ENCODE measurements around the gene ACBD6.

ACBD6 gene

DNA sequence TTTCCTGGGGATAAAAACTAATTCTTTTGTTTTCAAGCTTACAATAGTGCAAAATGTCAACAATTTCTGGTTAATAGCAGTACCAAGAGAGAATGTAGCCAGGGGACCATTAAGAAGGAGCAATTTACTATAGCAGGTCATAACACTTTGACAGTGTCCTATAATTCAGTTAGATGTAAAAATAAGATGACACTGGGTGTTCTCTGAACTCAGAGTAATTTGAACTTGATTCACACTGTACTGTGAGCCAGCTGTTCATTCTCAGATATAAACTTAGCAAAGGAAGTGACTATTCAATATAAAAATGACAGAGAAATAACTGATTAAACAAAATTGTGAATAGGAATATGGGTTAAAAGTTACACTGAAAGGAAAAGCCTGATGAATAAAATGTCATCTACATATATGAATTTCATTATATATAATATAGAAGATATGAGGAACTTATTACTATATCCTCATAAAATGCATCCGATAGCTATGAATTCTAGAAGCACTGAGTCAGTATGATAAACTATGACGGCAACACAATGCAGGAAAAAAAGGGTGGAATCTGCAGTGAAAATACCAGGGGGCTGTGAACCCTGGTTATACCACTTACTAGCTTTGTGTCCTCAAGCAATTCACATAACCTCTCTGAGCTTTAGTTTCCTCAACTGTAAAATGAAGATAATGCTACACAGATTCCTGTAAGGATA is 135.9 kb downstream of the ACBD6 start:
- DNase-seq = no peak

- DNase-seq = no peak
These were observed 137.3 kb downstream of the ACBD6 start for GRCh38 chr1:180365039-180365438.

GRCh38 chr1:180363246-180363995 is 139.0 kb downstream of the ACBD6 start:
- DNase-seq = no peak

DNA sequence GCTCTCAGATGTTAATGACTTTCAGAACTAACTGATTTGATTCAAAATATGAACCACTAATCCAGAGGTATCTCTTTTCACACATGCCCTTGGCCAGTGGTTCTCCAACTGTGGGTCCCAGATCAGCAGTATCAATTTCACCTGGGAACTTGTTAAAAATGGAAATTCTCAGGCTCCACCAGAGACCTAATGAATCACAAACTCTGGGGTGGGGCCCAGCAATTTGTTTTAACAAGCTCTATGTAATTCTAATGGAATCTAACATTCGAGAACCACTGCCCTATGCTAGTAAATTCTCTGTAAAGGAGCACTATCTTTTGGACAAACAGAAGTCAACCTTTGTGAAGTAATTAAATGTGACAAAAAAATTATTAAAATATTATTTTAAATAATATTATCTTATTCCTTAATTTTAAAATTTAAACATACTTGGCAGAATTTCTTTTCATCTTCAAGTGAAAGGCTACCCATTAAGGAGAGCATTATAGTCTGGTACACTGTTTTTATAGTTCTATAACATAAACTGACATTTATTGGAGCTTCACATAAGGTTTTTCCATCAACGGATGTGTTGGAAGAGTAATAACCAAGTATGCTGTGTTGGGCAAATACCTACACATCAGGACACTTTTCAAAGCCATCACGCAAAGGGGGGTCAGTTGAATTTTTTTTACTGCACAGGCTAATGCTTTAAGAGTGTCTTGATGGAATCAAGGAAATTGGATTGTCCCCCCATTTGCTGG is 141.9 kb downstream of the ACBD6 start:
- no peak for DNase-seq

DNA sequence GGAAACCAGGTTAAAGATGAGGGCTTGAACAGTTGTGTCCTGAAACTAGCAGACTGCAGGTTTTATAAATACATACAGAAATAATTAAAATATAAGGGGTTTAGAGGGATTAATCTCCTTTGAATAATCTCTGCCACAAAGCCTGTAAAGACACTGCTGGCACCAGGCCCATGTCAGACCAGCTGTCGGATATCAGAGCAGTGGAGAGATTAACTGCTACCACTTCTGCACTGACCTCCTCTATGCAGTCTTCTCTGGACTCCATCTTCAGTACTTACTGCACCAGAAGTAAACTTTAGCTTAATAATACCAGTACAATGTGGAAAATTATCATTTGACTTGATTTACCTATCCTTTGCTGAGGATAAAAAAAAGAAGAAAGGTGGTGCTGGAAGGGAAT is 143.7 kb downstream of the ACBD6 start:
- no peak for DNase-seq

DNA sequence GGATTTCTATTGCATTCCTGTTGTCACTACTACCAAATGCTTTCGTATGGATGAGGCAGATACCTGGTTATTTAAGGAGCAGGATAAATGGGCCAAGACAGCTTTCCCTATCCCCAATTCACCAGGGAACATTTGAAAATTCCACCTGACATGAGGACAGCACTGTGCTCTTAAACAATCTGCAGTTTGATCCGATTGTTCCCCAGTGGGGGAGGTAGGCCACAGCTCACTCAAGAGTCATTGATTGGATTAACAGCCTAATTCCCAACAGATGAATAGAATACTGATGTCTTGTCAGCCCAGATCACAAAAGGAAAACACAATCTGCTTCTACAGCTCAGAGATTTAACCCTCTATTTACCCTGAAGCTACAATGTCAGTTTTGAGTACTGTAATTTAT is 148.4 kb downstream of the ACBD6 start:
- no peak for DNase-seq

DNA sequence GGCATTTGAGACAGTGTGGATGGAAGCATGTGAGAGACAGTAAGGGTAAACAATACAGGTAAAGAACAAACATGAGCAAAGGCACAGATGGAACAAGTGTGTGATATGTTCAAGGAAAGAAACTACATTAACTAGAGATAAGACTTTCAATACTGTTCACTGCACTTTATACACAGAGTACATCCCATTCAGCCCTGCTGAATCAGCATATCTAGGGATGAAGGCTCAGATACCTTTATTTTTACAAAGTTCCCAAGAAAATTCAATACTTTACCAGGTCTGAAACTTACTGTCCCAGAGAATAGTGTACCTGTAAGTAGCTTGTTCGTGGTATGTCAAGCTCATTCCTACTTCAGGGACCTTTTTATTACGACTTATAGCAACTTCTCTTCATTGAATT is 149.8 kb downstream of the ACBD6 start:
- DNase-seq = no peak

GRCh38 chr1:180352021-180352420 is 150.4 kb downstream of the ACBD6 start:
- no peak for DNase-seq

- no peak for DNase-seq
These were observed 157.2 kb downstream of the ACBD6 start for GRCh38 chr1:180345148-180345547.

- no peak for DNase-seq
These were observed 158.2 kb downstream of the ACBD6 start for GRCh38 chr1:180343921-180344769.

DNA sequence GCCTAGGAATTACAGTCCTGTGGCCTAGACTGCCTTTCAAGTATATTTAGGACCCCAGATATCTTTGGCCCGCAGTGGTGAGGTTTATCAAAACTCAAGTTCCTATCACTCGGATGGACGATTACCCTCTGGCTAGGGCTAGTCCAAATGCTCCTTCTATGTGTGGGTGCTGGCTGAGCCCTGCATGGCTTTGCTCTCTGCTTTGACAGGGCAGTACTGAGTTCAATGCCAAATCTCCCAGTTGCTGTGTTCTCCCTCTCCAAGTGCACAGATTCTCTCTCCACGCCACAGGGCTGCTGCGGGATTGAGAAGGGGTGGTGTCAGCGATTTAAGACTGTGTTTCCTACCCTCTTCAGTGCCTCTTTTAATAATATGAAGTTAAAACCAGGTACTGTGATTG is 175.3 kb downstream of the ACBD6 start:
- no peak for DNase-seq

- no peak for DNase-seq
These were observed 189.5 kb downstream of the ACBD6 start for GRCh38 chr1:180312926-180313325.

GRCh38 chr1:180311011-180311730 is 191.2 kb downstream of the ACBD6 start:
- DNase-seq = no peak

DNA sequence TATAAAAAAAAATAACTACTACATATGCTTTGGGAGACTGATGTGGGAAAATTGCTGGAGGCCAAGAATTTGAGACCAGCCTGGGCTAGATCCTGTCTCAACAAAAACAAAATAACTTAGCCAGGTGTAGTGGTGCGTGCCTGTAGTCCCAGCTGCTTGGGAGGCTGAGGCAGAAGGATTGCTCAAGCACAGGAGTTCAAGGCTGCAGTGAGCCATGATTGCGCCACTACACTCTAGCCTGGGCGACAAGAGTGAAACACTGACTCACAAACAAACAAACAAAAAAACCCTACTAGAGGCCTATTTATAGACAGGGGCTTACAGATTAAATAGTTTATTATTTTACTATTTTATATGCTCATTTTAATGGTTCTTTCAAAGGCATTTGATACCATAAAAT is 192.3 kb downstream of the ACBD6 start:
- no peak for DNase-seq

DNA sequence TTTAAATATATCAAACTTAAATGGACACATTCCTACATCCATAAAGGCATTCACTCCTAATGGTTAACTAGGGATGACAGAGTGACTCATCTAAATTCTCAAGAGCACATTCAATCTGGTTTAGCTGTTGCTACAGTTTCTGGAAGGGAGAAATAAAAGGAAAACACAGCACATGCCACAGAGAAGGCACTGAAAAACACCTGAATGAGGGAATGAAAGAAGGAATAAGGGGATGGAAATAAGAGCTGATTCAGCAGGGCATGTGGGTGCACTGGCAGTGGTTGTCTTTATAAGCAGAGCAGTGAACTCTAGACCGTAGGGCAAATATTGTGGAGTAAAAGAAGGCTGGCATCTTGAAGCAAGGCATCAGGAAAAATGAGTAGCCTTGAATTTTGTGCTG is 193.0 kb downstream of the ACBD6 start:
- no peak for DNase-seq

GRCh38 chr1:180301135-180301742 is 201.1 kb downstream of the ACBD6 start:
- DNase-seq = no peak

GRCh38 chr1:180299479-180300221 is 202.7 kb downstream of the ACBD6 start:
- DNase-seq = no peak

GRCh38 chr1:180295999-180296398 is 206.4 kb downstream of the ACBD6 start:
- DNase-seq = no peak

GRCh38 chr1:180294711-180295110 is 207.7 kb downstream of the ACBD6 start:
- no peak for DNase-seq

- DNase-seq = no peak
These were observed 211.4 kb downstream of the ACBD6 start for GRCh38 chr1:180291004-180291403.

Data from effector CD8-positive, alpha-beta T cell (primary cell).